NCI-H1417 (cell line): ENCODE measurements around the gene PALLD.
"Not testable (repeated sequence)": the region's sequence is repeated elsewhere in the genome, so short reads cannot be mapped to it uniquely, and the experiment has no call there.

Experiments
- DNase-seq, 3 experiments: peaks; one replicate each; lab custom pipeline; 2025; lab: John Stamatoyannopoulos, UW

Gene PALLD

DNA sequence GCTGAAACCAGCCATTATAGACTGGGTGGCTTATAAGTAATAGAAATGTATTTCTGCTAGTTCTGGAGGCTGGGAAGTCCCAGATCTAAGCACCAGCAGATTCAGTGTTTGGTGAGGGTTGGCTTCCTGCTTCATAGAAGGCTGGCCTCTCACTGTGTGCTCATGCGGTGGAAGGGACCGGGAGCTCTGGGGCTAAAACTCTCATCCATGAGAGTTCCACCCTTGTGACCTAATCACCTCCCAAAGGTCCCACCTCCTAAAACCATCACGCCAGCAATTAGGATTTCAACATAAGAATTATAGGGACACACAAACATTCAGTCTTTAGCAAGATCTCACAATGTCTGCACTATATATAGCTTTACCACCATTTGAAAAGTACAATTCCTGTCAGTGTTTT is 298.0 kb downstream of the PALLD start:
- DNase-seq: no peak

DNA sequence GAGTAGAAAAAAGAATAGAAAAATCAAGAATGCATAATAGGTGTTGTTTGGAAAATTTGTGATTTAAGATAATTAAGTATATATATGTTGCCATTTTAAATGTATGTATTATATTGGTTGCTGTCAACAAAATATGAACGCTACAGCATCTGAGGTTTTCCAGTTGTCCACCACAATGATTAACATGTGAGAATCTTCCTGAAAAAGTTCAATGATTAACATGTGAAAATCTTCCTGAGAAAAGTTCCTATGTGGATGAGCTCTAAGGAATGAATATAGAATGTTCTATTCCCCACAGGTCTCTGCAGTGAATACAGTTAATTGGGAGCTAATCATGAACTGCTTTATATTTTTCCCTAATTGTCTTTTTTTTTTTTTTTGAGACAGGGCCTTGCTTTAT is 298.5 kb downstream of the PALLD start:
- no peak for DNase-seq

- DNase-seq: no peak
Observed at GRCh38 chr4:168796362-168797106, 299.7 kb downstream of the PALLD start.

DNA sequence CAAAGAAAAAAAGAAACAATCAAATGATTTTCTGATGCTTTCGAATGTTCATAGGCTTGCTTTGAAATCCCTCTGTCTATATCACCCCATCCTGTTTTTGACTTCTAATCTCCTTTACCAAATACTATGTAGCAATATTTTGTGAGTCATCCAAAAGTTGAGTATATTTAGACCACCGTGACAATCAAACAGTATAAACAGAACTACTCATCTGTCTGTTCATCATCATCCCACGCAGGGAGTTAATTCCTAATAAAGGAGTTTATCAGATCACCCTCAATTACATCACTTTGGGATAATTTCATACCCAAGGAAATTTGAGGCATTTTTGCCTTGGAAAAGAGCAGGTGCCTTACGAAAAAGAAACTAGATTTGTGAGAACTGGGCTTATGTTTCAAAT is 300.3 kb downstream of the PALLD start:
- no peak for DNase-seq

DNA sequence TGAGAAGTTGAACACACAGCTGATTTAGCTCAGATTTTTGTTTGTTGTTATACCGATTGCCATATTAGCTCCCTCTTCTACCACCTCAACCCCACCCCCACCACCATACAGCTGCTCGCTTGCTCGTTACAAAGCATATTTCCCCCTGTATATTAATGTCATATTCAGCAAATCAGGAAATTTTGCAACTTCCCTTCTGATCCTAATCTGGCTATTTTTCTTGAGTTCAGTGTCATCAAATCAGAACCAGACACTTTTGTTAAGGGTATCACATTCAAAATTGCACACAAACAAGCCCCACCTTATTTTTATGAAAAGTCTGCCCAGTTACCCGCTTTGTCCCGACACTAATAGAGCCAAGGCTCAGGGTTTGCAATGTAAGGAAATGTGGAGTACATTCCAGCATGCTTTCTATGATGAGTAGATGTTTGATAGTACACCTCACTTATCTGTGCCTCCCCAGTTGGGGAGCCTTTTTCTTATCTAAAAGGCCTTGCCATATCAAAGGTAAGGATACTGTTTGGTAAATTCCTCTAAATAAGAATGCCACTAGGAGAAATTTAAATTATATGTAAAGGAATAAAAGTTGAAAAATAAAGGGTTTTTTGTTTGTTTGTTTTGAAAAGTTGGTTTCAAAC is 301.0 kb downstream of the PALLD start:
- no peak for DNase-seq

GRCh38 chr4:168800926-168801325 is 304.1 kb downstream of the PALLD start:
- DNase-seq: no peak

DNA sequence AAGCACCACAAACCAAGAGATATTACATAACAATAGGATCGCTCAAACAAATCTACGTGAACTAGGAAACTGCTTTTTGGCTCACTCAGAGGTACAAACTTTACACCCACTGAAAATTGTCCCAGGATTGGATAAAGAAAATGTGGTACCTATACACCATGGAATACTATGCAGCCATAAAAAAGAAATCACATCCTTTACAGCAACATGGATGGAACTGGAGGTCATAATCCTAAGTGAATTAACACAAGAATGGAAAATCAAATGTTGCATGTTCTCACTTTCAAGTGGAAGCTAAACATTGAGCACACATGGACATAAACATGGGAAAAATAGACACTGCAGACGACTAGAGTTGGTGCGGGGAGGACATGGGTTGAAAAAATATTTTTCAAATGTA is 305.4 kb downstream of the PALLD start:
- no peak for DNase-seq

DNA sequence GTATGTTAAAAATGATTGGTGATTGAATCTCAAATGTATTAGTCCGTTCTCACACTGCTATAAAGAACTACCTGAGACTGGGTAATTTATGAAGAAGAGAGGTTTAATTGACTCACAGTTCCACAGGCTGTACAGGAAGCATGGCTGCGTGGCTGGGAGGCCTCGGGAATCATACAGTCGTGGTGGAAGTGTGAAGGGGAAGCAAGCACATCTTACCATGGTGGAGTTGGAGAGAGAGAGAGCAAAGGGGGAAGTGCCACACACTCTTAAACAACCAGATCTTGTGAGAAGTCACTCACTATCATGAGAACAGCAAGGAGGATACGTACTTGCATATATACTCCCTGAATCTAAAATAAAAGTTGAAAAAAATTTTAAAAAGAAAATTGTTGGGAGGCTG is 306.2 kb downstream of the PALLD start:
- not testable (repeated sequence) for DNase-seq

- DNase-seq: peak in 1 of 3 experiments; percentile 10
Observed at GRCh38 chr4:168803732-168804131, 306.9 kb downstream of the PALLD start.

- DNase-seq: no peak
Observed at GRCh38 chr4:168804146-168804545, 307.3 kb downstream of the PALLD start.

GRCh38 chr4:168805341-168805740 is 308.5 kb downstream of the PALLD start:
- DNase-seq: no peak

DNA sequence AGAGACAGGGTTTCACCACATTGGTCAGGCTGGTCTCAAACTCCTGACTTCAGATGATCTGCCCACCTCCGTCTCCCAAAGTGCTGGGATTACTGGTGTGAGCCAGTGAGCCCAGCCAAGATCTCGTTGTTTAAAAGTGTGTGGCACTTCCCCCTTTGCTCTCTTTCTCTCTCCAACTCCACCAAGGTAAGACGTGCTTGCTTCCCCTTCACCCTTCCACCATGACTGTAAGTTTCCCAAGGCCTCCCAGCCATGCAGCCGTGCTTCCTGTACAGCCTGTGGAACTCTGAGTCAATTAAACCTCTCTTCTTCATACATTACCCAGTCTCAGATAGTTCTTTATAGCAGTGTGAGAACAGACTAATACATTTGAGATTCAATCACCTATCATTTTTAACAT is 309.4 kb downstream of the PALLD start:
- not testable (repeated sequence) for DNase-seq

- DNase-seq: no peak
Observed at GRCh38 chr4:168811207-168811606, 314.4 kb downstream of the PALLD start.

GRCh38 chr4:168811786-168812651 is 315.2 kb downstream of the PALLD start:
- peak in 1 of 3 experiments; percentile 34 for DNase-seq

- no peak for DNase-seq
Observed at GRCh38 chr4:168812806-168813205, 316.0 kb downstream of the PALLD start.

GRCh38 chr4:168813890-168814289 is 317.0 kb downstream of the PALLD start:
- no peak for DNase-seq

DNA sequence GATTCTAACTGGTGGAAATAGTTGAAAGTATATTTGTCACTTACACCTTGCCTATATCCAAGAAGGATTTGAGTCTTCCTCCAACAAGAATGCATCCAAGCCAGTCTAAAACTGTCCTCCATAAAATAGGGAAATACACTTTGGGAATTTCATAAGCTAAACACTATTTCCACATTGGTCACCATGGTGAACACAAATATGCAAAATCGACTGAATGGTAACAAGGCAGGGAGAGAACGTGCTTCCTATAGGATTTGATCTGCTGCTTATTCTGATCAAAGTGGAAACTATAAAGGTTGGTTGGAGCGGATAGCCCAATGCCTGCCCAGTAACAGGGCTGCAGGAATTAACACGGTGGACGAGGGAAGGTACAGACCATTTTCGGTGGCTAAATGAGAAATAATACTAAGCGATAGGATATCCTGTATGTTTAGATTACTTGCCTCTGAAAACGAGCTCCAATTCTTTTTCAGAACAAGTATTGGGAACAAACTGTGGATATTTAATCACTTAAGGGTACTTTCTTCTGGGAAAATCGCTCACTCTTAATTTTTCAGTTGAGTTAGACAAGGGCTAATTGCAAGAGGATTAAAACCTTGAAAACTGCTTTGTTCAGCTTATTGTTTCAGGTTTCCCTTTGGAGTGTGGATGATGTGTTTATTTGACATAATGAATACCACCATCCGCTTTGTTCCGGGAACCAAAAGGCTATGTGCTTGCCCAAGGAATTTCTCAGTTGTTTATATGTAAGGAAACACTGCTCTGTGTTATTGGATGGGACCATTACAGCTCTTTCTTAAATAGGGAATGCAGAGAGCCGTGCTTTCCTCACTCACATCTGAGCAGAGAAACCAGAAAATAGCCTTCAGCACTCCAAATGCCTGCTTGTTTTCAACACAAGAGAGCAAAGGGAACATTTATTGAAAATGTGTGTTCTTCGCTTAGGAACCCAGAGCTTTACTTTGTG is 318.8 kb downstream of the PALLD start:
- DNase-seq: peak in 1 of 3 experiments; percentile 9

- DNase-seq: no peak
Observed at GRCh38 chr4:168817370-168817769, 320.5 kb downstream of the PALLD start.

DNA sequence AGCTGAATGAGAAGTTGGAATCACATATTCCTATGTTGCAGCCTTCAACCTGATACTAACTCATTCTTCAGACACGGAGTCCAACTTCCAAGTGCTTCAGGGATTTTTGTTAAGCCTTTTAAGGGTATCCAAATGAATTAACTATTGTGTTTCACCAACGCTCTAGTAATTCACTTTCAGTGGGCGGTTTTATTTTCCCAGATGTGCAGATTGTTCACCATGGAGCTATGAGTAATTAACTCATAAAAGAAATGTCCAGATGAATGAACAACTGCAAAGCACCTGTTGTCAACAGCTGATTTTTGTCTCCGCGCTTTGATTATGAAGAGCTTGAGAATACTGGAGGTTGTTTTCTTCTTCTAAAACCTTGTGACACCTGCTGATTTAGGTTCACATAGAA is 325.6 kb downstream of the PALLD start:
- peak; percentile 29 to 82 (median 46) for DNase-seq

GRCh38 chr4:168825975-168826374 is 329.1 kb downstream of the PALLD start:
- no peak for DNase-seq

DNA sequence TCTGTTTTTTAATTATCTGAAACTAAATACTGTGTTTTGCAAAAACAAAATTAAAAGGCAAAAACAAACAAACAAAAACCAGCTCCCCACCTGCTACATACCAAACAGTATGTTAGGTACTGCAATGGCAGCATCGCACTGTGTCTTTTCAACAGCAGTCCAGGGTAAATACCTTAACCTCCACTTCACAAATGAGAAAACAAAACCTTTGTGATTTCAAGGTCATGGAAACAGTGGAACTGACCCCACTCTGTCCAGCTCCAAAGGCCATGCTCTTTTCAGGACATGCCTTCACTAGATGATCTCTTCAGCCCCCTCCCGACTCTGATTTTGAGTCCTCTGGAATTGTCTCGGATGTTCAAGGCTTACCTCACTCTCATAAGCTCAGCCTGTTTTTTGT is 329.8 kb downstream of the PALLD start:
- no peak for DNase-seq
